Mesodermal cell (in vitro differentiated cells): ENCODE data around the gene KIF3B.
"Not testable (repeated sequence)": the region's sequence is repeated elsewhere in the genome, so short reads cannot be mapped to it uniquely, and the experiment has no call there.

Experiments
- H3K27ac ChIP-seq: 2 replicates; pipeline ENCODE4 v1.7.0; 2013; ENCODE audit warnings: mild to moderate bottlenecking, low read depth, low read length, moderate library complexity; ENCODE audit not compliant: severe bottlenecking
- H3K36me3 ChIP-seq: 2 replicates; pipeline ENCODE4 v1.7.1; 2013; ENCODE audit warnings: mild to moderate bottlenecking, low read length, moderate library complexity; ENCODE audit not compliant: control insufficient read depth, insufficient read depth
- H3K4me1 ChIP-seq: one replicate; pipeline ENCODE4 v1.7.1; 2013; ENCODE audit warnings: mild to moderate bottlenecking, low read length; ENCODE audit not compliant: insufficient read depth, control insufficient read depth, poor library complexity, severe bottlenecking
- H3K4me3 ChIP-seq: 2 replicates; pipeline ENCODE4 v1.7.0; 2013; ENCODE audit warnings: low read length, control low read depth, mild to moderate bottlenecking; ENCODE audit not compliant: insufficient read depth, poor library complexity, severe bottlenecking; ENCODE audit errors: extremely low read depth
- H3K9me3 ChIP-seq: 2 replicates; pipeline ENCODE4 v1.7.1; 2013; ENCODE audit warnings: mild to moderate bottlenecking, low read length, moderate library complexity; ENCODE audit not compliant: control insufficient read depth
- WGBS, 2 experiments: methylation state at CpG; one replicate each; pipeline ENCODE4 v1.1.5; 2013; ENCODE audit warnings: missing lambda C conversion rate in 2 of 2; ENCODE audit not compliant: insufficient coverage in 2 of 2; 5-methylcytosine and 5-hydroxymethylcytosine counted together

KIF3B gene

GRCh38 chr20:32364554-32365208 is 87.2 kb downstream of the KIF3B start:
- H3K4me1 ChIP-seq: peaks cover 4% of the 10 kb centered on the region
- H3K27ac ChIP-seq: no peak overlapping the region
- H3K9me3 ChIP-seq: no peaks in the 10 kb centered on the region
- H3K36me3 ChIP-seq: peaks cover 44% of the 10 kb centered on the region
- no peak overlapping the region for H3K4me3 ChIP-seq
- 94 to 96% methylated on average over 7 of the region's 7 CpGs for WGBS, 2 experiments

GRCh38 chr20:32365564-32365963 is 88.1 kb downstream of the KIF3B start:
- 96 to 100% methylated on average over 2 to 3 of the region's 5 CpGs for WGBS, 2 experiments
- no peak overlapping the region for H3K4me3 ChIP-seq
- H3K9me3 ChIP-seq: no peaks in the 10 kb centered on the region
- H3K4me1 ChIP-seq: no peaks in the 10 kb centered on the region
- H3K36me3 ChIP-seq: peaks cover 47% of the 10 kb centered on the region
- no peak overlapping the region for H3K27ac ChIP-seq

GRCh38 chr20:32366380-32366779 is 88.9 kb downstream of the KIF3B start:
- WGBS, 2 experiments: 100% methylated on average over 1 to 2 of the region's 2 CpGs
- peaks cover 47% of the 10 kb centered on the region for H3K36me3 ChIP-seq
- no peaks in the 10 kb centered on the region for H3K4me1 ChIP-seq
- H3K27ac ChIP-seq: no peak overlapping the region
- no peak overlapping the region for H3K4me3 ChIP-seq
- H3K9me3 ChIP-seq: no peaks in the 10 kb centered on the region

- H3K9me3 ChIP-seq: no peaks in the 10 kb centered on the region
- no peak overlapping the region for H3K27ac ChIP-seq
- peaks cover 66% of the 10 kb centered on the region for H3K36me3 ChIP-seq
These were observed 90.9 kb downstream of the KIF3B start for GRCh38 chr20:32368323-32368722.

GRCh38 chr20:32368925-32369324 is 91.5 kb downstream of the KIF3B start:
- H3K4me1 ChIP-seq: no peaks in the 10 kb centered on the region
- peaks cover 72% of the 10 kb centered on the region for H3K36me3 ChIP-seq
- no peaks in the 10 kb centered on the region for H3K9me3 ChIP-seq
- WGBS, 2 experiments: 84 to 93% methylated on average over 4 to 5 of the region's 6 CpGs
- H3K27ac ChIP-seq: no peak overlapping the region
- H3K4me3 ChIP-seq: no peak overlapping the region

More at GRCh38 chr20:32368323-32368722, 90.9 kb downstream of the KIF3B start:
- Histone ChIP-seq H3K4me1 (no peaks in the 10 kb centered on the region), H3K4me3 (no peak overlapping the region)

- no peaks in the 10 kb centered on the region for H3K4me1 ChIP-seq
- WGBS, 2 experiments: no CpG with 5 or more reads among the region's 2 CpGs
- H3K9me3 ChIP-seq: no peaks in the 10 kb centered on the region
- H3K36me3 ChIP-seq: peaks cover 91% of the 10 kb centered on the region
- H3K27ac ChIP-seq: no peak overlapping the region
- H3K4me3 ChIP-seq: no peak overlapping the region
These were observed 93.4 kb downstream of the KIF3B start for GRCh38 chr20:32370897-32371296.

- Histone ChIP-seq H3K4me1 (no peaks in the 10 kb centered on the region), H3K9me3 (no peaks in the 10 kb centered on the region), H3K36me3 (peaks cover 60% of the 10 kb centered on the region), H3K4me3 (no peak overlapping the region), H3K27ac (no peak overlapping the region)
- 100% methylated on average over 1 of the region's 2 CpGs for WGBS, 2 experiments
These were observed 101.0 kb downstream of the KIF3B start for GRCh38 chr20:32378461-32378860.

GRCh38 chr20:32380037-32380436 is 102.6 kb downstream of the KIF3B start:
- not testable (repeated sequence) for H3K27ac ChIP-seq, H3K4me1 ChIP-seq, H3K9me3 ChIP-seq, H3K4me3 ChIP-seq
- H3K36me3 ChIP-seq: peaks cover 51% of the 10 kb centered on the region
- 86 to 100% methylated on average over 1 to 7 of the region's 9 CpGs for WGBS, 2 experiments

GRCh38 chr20:32380745-32381144 is 103.3 kb downstream of the KIF3B start:
- H3K36me3 ChIP-seq: peaks cover 44% of the 10 kb centered on the region
- H3K27ac ChIP-seq: no peak overlapping the region
- no peaks in the 10 kb centered on the region for H3K9me3 ChIP-seq
- H3K4me3 ChIP-seq: no peak overlapping the region
- 94 to 97% methylated on average over 2 of the region's 3 CpGs for WGBS, 2 experiments
- H3K4me1 ChIP-seq: no peaks in the 10 kb centered on the region

GRCh38 chr20:32382102-32382950 is 104.9 kb downstream of the KIF3B start:
- WGBS, 2 experiments: 98 to 99% methylated on average over 9 of the region's 11 CpGs
- Histone ChIP-seq H3K9me3 (no peaks in the 10 kb centered on the region), H3K4me1 (no peaks in the 10 kb centered on the region), H3K4me3 (no peak overlapping the region), H3K36me3 (peaks cover 44% of the 10 kb centered on the region), H3K27ac (no peak overlapping the region)

GRCh38 chr20:32383441-32383840 is 106.0 kb downstream of the KIF3B start:
- not testable (repeated sequence) for H3K27ac ChIP-seq, H3K9me3 ChIP-seq, H3K4me3 ChIP-seq, H3K4me1 ChIP-seq
- WGBS, 2 experiments: 100% methylated on average over 4 to 5 of the region's 9 CpGs
- peaks cover 41% of the 10 kb centered on the region for H3K36me3 ChIP-seq
